HAP-1 (cell line): Measurements from ENCODE around the gene PALLD.

ENCODE experiments used
- DNase-seq, 2 experiments: peaks; one replicate each; pipeline ENCODE4 v3.0.0-alpha.2; 2016 to 2020; ENCODE audit warnings: low spot score in 2 of 2
- H3K27me3 ChIP-seq: fragments of 250-450 bp; sonication (Bioruptor Pico); 2 replicates; pipeline ENCODE4 v1.5.1; 2020; ENCODE audit warnings: low read depth, mild to moderate bottlenecking, moderate library complexity
- H3K36me3 ChIP-seq: fragments of 250-450 bp; sonication (Bioruptor Pico); replicated peaks from 2 replicates; pipeline ENCODE4 v1.5.1; 2020; ENCODE audit warnings: mild to moderate bottlenecking
- H3K4me1 ChIP-seq: fragments of 250-450 bp; sonication (Bioruptor Pico); 2 replicates; pipeline ENCODE4 v1.5.1; 2020; ENCODE audit warnings: mild to moderate bottlenecking
- H3K4me3 ChIP-seq: fragments of 250-450 bp; sonication (Bioruptor Pico); 2 replicates; pipeline ENCODE4 v1.5.1; 2020; ENCODE audit warnings: mild to moderate bottlenecking, moderate library complexity
- H3K9me3 ChIP-seq: fragments of 250-450 bp; sonication (Bioruptor Pico); 2 replicates; pipeline ENCODE4 v1.5.1; 2020; ENCODE audit warnings: mild to moderate bottlenecking, moderate library complexity
- in situ Hi-C: fragments of 300-500 bp; cut with MboI; formaldehyde crosslinking; loops from 3 replicates; pipeline ENCODE4 v1.14.3; 2020; ENCODE audit warnings: low sequenced_read_pairs, inconsistent platforms, mixed read lengths

The PALLD gene

DNA sequence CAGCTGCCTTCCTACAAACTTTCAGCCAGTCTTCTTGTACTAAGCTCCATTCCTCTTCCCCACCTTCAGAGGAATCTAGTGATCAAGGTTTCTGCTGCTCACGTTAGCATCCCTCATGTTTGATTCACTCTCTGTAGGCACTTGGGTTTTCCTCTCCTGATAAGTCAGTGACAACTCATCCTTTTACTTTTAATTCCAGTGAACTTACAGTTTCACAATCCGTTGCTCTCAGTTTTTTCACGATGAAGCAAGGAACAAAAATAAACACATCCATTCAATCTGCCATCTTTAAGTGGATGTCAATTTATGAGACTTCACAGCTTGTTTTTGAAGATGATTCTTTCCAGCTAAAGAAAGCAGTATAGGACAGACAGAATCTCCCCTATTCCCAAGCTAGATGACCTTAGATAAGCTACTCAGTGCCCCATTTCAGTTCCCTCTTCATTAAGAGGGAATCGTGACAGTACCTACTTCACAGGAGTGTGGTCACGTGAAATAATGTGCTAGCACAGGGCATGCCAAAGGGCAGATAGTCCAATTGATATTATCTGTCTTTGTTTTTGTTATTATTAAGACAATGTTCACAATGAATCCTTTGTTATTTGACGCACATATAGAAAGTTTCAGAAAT, 234.3 kb downstream of the PALLD start:
- in situ Hi-C loops, result no loop called here
- no peaks in the 10 kb centered on the region for H3K36me3 ChIP-seq
- H3K27me3 ChIP-seq, result no peaks in the 10 kb centered on the region
- H3K4me1 ChIP-seq, result peaks cover 15% of the 10 kb centered on the region
- no peak for DNase-seq
- no peaks in the 10 kb centered on the region for H3K9me3 ChIP-seq
- H3K4me3 ChIP-seq, result no peak overlapping the region

DNA sequence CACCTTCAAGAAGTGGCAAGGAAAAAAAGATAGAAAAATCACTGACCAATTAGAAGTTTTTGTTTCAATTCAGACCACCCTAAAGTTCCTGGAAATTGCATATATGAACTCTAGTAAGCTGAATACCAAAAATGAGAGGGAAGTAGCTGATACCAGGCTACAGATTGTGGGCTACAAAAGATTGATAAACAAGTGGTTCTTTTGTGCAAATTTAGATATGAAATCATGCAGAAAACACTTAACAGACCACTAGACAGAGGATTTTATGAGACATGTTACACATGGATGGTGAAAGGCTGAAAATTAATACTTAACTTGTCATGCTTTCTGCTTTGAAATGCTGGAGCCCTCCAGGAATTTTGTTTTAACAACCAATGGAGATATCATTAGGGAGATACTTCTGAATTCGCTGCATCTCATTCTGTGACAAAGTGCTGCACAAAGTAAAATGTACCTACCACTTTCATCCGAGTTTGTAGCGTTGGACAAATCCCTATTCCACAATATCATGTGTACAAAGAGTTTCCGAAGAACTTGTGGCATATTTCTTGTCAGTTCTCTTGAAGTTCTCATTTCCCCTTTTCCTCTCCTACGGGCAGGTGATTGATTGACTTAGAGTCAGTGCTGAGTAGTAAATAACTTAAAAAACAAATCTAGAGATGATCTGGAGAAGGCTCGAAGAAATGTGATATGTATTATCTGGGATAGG, 235.0 kb downstream of the PALLD start:
- in situ Hi-C loops, result no loop called here
- Histone ChIP-seq H3K9me3 (no peaks in the 10 kb centered on the region), H3K36me3 (no peaks in the 10 kb centered on the region), H3K27me3 (no peaks in the 10 kb centered on the region), H3K4me1 (peaks cover 21% of the 10 kb centered on the region), H3K4me3 (no peak overlapping the region)
- no peak for DNase-seq

DNA sequence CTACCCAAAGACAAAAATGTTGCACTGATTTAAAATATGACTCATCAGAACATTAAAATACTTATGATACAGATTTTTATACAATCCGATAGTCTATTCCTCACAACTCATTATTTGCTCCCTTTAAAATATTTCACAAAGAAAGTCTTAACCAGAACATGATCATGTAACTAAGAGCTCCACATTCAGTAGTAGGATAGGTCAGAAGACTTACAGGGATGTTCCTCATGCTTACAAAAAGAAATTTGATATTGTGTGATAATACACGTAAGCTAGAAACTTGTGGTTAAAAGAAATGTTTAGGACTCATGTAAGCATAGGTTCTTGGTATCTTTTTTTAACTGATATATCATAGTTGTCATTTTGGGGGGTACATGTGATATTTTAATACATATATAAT, 235.9 kb downstream of the PALLD start:
- DNase-seq, result no peak
- H3K4me3 ChIP-seq, result no peak overlapping the region
- no peaks in the 10 kb centered on the region for H3K36me3 ChIP-seq
- in situ Hi-C loops, result no loop called here
- peaks cover 28% of the 10 kb centered on the region for H3K4me1 ChIP-seq
- no peaks in the 10 kb centered on the region for H3K27me3 ChIP-seq
- no peaks in the 10 kb centered on the region for H3K9me3 ChIP-seq

DNA sequence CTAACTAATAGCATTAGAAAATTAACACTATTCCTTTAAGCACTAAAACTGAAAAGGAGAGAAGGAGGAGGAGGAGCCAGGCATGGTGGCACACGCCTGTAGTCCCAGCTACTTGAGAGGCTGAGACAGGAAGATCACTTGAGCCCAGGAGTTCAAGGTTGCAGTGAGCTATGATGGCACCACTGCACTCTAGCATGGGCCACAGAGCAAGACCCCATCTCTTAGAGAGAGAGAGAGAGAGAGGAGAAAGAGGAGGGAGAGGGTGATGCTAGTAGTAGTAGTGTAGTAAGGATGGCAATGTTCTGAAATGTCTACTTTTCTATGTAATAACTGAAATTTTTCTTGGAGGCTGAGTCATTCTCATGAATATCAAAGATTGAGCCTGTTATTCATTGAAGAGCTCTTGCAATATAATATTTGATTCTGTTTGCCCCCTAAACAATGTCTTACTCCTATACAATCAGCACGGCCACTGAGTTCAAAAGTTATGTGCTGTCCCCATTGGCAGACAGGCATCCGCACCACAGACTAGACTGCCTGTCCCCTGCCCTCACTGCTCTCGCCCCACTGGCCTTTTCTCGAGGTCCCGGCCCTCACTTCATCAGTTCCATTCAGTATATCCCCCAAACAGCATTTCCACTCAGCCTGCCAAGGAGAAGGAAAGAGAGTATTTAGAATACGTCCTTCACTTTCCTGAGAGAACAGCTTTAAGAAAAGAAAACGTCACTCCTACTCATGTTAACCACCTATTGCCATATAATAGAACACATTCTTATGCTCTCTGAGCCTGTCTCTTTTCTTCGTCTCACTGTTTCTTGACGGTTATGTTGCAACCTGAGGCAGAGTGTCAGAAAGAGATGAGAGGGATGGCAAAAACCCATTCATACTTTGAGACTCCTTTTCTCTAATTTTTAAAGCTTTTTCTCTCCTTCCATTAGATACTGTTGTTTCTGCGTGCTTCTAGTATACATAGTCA, 238.1 kb downstream of the PALLD start:
- Histone ChIP-seq H3K4me3 (no peak overlapping the region), H3K4me1 (peaks cover 35% of the 10 kb centered on the region), H3K9me3 (no peaks in the 10 kb centered on the region), H3K27me3 (no peaks in the 10 kb centered on the region), H3K36me3 (no peaks in the 10 kb centered on the region)
- DNase-seq, result peak in 1 of 2 experiments; percentile 58
- in situ Hi-C loops, result no loop called here

DNA sequence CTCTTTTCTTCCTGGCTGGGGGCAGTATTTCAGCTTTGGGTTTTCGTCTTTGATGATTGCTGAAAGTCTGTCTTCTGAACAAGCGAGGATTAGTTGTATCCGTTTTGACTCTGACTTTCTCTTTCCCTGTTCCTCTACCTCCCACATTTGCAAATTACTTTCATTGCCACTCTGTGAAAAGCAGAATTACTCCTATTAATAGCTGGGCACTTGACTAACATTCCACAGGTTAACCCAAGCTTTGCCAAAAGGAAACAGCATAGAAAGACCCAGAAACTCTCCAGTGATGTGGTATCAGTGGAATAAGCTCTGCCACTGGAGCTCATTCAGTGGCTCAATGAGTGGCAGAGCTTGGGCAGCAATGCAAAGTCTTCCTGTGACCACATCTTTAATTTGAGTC, 238.9 kb downstream of the PALLD start:
- Histone ChIP-seq H3K9me3 (no peaks in the 10 kb centered on the region), H3K4me1 (peaks cover 35% of the 10 kb centered on the region), H3K4me3 (no peak overlapping the region), H3K36me3 (no peaks in the 10 kb centered on the region), H3K27me3 (no peaks in the 10 kb centered on the region)
- DNase-seq, result peak in 1 of 2 experiments; percentile 46
- in situ Hi-C loops, result no loop called here

DNA sequence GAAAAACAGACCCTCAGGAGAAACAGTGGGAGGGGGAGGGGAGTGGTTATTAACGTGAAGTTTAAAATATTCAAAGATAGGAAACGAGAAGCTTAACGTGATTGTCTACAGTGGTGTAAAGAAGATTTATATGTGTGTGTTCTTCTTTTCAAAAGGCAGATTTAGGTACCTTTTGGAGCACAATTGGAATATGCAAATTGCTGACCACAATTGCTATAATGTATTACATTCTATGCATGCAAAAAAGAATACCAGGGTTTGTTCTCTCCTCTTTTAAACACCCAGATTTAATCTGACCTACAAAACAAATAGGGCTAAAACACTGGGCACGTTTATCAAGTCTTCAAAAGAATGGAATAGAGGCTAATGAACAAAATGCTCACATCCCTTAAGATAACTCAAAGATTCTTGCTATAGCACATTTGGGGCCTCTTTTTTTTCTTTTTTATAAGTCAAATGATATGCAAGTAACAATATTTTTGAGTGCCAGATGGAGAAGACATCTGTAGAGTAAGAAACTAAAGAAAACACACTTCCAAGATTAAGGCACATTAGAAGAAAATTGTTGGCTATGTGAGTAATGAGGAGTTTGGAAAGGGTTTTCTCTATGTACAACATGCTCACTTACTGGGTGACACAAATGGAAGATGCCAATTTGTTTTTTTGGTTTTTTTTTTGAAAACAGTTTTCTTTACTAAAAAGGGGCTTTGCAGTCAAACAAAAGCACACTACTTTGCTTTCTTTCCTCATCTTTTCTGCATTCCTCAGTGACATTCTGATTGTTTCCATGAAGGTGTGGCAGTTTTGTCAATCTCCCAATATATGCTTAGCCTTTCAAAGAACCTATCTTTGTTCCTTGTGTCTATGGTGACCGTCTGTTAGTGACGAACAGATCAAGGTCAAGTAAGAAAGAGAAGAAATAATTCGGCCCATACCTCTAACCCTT, 240.3 kb downstream of the PALLD start:
- DNase-seq, result peak; percentile 78 to 95
- in situ Hi-C loops, result no loop called here
- Histone ChIP-seq H3K27me3 (no peaks in the 10 kb centered on the region), H3K36me3 (no peaks in the 10 kb centered on the region), H3K4me1 (peaks cover 35% of the 10 kb centered on the region), H3K4me3 (no peak overlapping the region), H3K9me3 (no peaks in the 10 kb centered on the region)

DNA sequence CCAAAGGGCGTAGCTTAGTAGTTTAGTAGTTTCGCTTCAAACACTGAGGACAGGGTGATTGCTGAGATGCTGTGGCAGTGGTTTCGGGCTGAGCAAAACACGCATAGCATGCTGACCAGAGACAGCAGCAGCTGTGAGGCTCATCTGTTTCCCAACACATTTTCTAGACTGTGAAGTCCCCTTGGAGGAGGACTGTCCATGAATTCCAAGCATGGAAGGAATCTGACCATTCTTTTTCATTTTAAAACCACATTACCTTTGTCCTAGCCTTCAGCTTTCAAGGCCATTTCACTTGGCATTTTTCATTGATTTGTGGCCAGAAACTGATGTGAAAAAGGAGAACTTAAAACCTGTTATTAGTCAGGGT, 240.9 kb downstream of the PALLD start:
- peaks cover 35% of the 10 kb centered on the region for H3K4me1 ChIP-seq
- peak in 1 of 2 experiments; percentile 58 for DNase-seq
- H3K36me3 ChIP-seq, result no peaks in the 10 kb centered on the region
- no peaks in the 10 kb centered on the region for H3K9me3 ChIP-seq
- H3K27me3 ChIP-seq, result no peaks in the 10 kb centered on the region
- H3K4me3 ChIP-seq, result no peak overlapping the region
- in situ Hi-C loops, result no loop called here

DNA sequence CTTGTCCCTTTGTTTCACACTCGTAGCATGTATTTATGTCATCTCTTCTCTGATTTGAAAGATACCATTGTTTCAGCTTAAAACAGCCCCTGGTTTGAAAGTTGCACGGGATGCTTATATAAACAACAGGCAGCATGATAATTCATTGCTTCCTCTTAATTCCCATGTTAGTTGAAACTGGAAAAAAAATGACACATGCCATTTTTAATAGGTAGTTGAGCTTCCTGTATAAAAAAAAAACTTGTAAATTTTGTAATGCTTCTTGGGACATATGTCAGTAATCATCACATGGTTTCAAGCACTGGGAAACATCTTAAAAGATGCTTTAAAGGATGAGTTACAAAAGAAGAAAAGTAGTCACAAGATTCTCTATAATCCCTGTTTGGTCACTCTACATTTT, 243.0 kb downstream of the PALLD start:
- no peaks in the 10 kb centered on the region for H3K36me3 ChIP-seq
- DNase-seq, result no peak
- in situ Hi-C loops, result no loop called here

DNA sequence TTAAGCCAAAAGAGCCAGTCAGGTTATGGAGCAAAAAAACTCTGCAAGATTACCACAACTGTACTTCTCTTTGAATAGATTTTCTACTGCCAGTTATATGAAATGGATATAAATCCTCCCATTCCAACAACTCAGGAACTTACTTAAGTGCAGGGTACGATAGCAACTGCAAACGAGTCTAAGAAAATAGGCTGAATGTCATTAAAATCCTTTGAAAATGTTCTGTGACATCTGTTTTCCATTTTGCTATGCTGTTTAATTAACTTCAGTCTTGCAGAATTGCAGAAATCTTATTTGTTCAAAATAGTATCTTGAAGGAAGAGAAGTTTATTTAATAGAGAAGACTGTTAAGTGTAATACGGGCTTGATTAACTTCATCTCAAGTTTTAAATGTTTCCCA, 243.8 kb downstream of the PALLD start:
- no peak for DNase-seq
- in situ Hi-C loops, result no loop called here
- Histone ChIP-seq H3K4me1 (peaks cover 25% of the 10 kb centered on the region), H3K4me3 (no peak overlapping the region), H3K27me3 (no peaks in the 10 kb centered on the region), H3K9me3 (no peaks in the 10 kb centered on the region), H3K36me3 (no peaks in the 10 kb centered on the region)

More for the DNA sequence above, 243.0 kb downstream of the PALLD start:
- H3K27me3 ChIP-seq, result no peaks in the 10 kb centered on the region
- H3K9me3 ChIP-seq, result no peaks in the 10 kb centered on the region
- H3K4me1 ChIP-seq, result peaks cover 33% of the 10 kb centered on the region
- no peak overlapping the region for H3K4me3 ChIP-seq

DNA sequence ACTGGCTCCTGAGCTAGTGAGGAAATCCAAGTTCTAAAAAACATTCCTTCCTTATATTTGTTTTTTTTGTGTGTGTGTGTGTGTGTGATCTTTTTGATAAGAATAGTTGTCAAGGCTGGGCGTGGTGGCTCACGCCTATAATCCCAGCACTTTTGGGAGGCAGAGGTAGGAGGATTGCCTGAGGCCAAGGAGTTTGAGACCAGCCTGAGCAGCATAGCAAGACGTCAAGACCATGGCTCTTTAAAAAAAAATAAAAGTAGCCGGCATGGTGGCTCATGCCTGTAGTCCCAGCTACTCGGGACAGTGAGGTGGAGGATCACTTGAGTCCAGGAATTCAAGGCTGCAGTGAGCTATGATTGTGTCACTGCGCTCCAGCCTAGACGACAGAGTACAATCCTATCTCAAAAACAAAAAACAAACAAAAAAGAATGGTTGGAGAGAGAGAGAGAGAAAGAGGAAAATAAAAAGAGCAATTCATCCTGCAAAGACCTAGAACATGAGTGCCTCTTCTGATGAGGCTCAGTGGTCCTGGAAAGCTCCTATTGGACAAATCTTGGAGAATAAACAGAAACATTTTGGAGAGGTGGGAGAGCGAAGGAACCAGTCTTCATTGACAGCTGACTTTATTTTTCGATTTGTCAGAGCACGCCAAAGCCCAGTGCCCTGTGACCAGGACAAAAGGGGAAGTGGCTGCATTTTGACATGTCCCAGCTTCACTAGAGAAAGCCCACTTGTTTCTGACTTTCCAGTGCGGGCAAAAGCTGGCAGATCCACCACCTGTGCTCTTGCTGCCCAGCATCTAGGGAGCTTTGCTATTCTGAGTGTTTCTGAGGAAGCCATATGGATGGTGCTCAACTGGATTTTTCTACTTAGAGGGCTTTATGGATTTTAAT, 244.7 kb downstream of the PALLD start:
- H3K27me3 ChIP-seq, result no peaks in the 10 kb centered on the region
- H3K4me1 ChIP-seq, result peaks cover 16% of the 10 kb centered on the region
- no peaks in the 10 kb centered on the region for H3K9me3 ChIP-seq
- in situ Hi-C loops, result no loop called here
- no peaks in the 10 kb centered on the region for H3K36me3 ChIP-seq
- H3K4me3 ChIP-seq, result no peak overlapping the region
- DNase-seq, result no peak

DNA sequence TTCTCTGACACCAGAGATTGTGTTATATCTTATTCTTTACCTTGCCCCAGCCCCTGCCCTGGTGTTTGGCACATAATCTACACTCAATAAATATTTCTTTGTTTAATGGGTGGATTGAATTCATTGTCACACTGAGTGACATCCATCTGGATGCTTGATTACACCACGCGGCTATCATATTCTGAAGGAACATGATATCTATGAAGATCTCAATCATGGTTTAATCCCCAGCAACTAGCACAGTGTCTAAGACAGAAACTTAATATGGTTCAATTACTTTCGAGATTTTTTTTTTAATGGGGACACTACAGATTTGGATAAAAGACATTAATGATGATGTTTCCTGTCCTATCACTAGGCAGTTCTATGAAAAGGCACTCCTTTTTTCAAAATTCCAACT, 246.3 kb downstream of the PALLD start:
- in situ Hi-C loops, result no loop called here
- no peaks in the 10 kb centered on the region for H3K27me3 ChIP-seq
- H3K9me3 ChIP-seq, result no peaks in the 10 kb centered on the region
- no peak for DNase-seq
- no peaks in the 10 kb centered on the region for H3K36me3 ChIP-seq
- H3K4me1 ChIP-seq, result peaks cover 3% of the 10 kb centered on the region
- no peak overlapping the region for H3K4me3 ChIP-seq

DNA sequence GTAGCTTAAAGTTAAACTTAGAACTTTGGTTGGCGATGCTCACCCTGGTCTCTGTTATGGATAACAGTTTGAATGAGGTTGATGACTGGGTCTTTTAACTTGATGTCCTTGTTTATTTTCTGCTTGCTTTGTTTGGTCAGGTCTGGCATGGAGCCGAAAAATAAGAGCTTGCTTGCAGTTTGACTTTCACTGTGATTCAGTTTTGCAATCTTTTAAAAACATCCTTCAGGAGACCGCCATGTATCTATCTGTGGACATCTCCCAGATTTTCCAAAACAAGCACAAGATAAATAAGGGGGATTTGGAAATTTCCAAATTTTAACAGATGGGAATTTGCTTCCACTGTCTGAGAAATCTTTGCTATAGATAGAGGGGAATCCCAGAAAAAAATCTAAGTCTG, 246.7 kb downstream of the PALLD start:
- Histone ChIP-seq H3K4me1 (no peaks in the 10 kb centered on the region; the same call in none of the 2 replicates), H3K27me3 (no peaks in the 10 kb centered on the region), H3K36me3 (no peaks in the 10 kb centered on the region), H3K4me3 (no peak overlapping the region), H3K9me3 (no peaks in the 10 kb centered on the region)
- in situ Hi-C loops, result no loop called here
- DNase-seq, result no peak
